SU-DHL-6 (cell line): ENCODE data around the gene ITPR3.

Source experiments
- H2AFZ ChIP-seq: fragments of 200-600 bp; sonication (generic); 2 replicates; pipeline ENCODE4 v1.6.1; 2014; ENCODE audit warnings: low read depth, mild to moderate bottlenecking, moderate library complexity, mixed read lengths, antibody characterized with exemption, low read length; ENCODE audit not compliant: severe bottlenecking
- H3F3A ChIP-seq: fragments of 200-600 bp; shearing (Covaris generic); 2 replicates; pipeline ENCODE4 v1.6.0; 2016; ENCODE audit warnings: antibody characterized with exemption, mild to moderate bottlenecking; ENCODE audit not compliant: insufficient read depth
- H3K27ac ChIP-seq: fragments of 200-600 bp; sonication (generic); 2 replicates; pipeline ENCODE4 v1.5.1; 2016; ENCODE audit warnings: low read depth, mild to moderate bottlenecking, low read length, moderate library complexity, mixed read lengths
- H3K27me3 ChIP-seq: fragments of 200-600 bp; sonication (generic), shearing (Covaris generic); 2 replicates; pipeline ENCODE4 v1.6.0; 2014; ENCODE audit warnings: mild to moderate bottlenecking, low read length
- H3K36me3 ChIP-seq: fragments of 200-600 bp; sonication (generic); 2 replicates; pipeline ENCODE4 v1.6.1; 2014; ENCODE audit warnings: mild to moderate bottlenecking, low read length, mixed read lengths
- H3K4me2 ChIP-seq: fragments of 300-600, 200-600 bp; shearing (Covaris generic), sonication (generic); 2 replicates; pipeline ENCODE4 v1.6.0; 2014; ENCODE audit warnings: low read length, low read depth, mild to moderate bottlenecking; ENCODE audit not compliant: poor library complexity, severe bottlenecking
- H3K4me3 ChIP-seq: fragments of 200-600 bp; sonication (generic); 2 replicates; pipeline ENCODE4 v1.5.1; 2014; ENCODE audit warnings: antibody characterized with exemption, low read length, mild to moderate bottlenecking, mixed read lengths; ENCODE audit not compliant: insufficient read depth, poor library complexity, severe bottlenecking
- H3K79me2 ChIP-seq: fragments of 200-600 bp; sonication (generic); 2 replicates; pipeline ENCODE4 v1.6.1; 2014; ENCODE audit warnings: mild to moderate bottlenecking, low read length, moderate library complexity; ENCODE audit not compliant: insufficient read depth
- H3K9ac ChIP-seq: fragments of 200-600 bp; sonication (generic); 2 replicates; pipeline ENCODE4 v1.7.0; 2014; ENCODE audit warnings: mild to moderate bottlenecking, low read length
- H3K9me2 ChIP-seq: fragments of 200-600 bp; sonication (generic); replicated peaks from 2 replicates; pipeline ENCODE4 v1.6.1; 2014; ENCODE audit warnings: low read length; ENCODE audit not compliant: insufficient read depth
- H3K9me3 ChIP-seq: fragments of 200-600 bp; sonication (generic); 2 replicates; pipeline ENCODE4 v1.6.1; 2014; ENCODE audit warnings: low read length, mixed read lengths; ENCODE audit not compliant: insufficient read depth
- H4K20me1 ChIP-seq: fragments of 200-600 bp; sonication (generic); 2 replicates; pipeline ENCODE4 v1.6.1; 2014; ENCODE audit warnings: low read depth, mild to moderate bottlenecking, antibody characterized with exemption, low read length, moderate library complexity, mixed read lengths
- EZH2phosphoT487 ChIP-seq: fragments of 200-600 bp; sonication (generic), shearing (Covaris generic); conservative IDR thresholded peaks from 2 replicates; pipeline ENCODE4 v1.6.1; 2018; ENCODE audit warnings: mild to moderate bottlenecking, antibody characterized with exemption, low read length, moderate library complexity, mixed read lengths
- TF ChIP-seq, protein P1 (sequence below): fragments of 200-600 bp; sonication (generic); IDR thresholded peaks from one replicate; pipeline ENCODE4 v1.5.1; 2017; ENCODE audit warnings: antibody characterized with exemption, mild to moderate bottlenecking, low read length, moderate library complexity; ENCODE audit not compliant: insufficient read depth, poor library complexity, severe bottlenecking

The ITPR3 gene

GRCh38 chr6:33664506-33665057 is 43.5 kb downstream of the ITPR3 start:
- TF ChIP-seq, protein P1, sequence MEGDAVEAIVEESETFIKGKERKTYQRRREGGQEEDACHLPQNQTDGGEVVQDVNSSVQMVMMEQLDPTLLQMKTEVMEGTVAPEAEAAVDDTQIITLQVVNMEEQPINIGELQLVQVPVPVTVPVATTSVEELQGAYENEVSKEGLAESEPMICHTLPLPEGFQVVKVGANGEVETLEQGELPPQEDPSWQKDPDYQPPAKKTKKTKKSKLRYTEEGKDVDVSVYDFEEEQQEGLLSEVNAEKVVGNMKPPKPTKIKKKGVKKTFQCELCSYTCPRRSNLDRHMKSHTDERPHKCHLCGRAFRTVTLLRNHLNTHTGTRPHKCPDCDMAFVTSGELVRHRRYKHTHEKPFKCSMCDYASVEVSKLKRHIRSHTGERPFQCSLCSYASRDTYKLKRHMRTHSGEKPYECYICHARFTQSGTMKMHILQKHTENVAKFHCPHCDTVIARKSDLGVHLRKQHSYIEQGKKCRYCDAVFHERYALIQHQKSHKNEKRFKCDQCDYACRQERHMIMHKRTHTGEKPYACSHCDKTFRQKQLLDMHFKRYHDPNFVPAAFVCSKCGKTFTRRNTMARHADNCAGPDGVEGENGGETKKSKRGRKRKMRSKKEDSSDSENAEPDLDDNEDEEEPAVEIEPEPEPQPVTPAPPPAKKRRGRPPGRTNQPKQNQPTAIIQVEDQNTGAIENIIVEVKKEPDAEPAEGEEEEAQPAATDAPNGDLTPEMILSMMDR = no peak
- TF ChIP-seq EZH2phosphoT487 = no peak

DNA sequence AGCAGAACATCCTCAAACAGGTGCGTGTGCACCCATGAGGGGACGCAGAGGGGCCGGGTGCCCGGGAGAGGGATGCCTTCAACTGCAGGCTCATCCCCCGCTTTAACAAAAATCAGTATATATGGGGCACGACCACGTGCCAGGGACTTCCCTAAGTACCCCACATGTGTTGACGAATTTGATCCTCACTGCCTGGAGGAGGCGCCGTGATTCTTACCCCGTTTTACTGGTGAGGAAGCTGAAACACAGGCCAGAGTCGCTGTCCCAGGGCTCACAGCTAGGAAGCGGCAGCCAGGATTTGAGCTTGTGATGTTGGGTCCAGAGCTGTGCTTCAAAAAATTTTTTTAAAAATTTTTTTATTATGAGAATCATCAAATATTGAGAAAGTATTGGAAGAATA is 44.8 kb downstream of the ITPR3 start:
- Histone ChIP-seq H3K9me3 (no peaks in the 10 kb centered on the region), H4K20me1 (no peaks in the 10 kb centered on the region), H3F3A (no peaks in the 10 kb centered on the region), H3K9me2 (no peaks in the 10 kb centered on the region), H3K4me2 (no peak overlapping the region), H3K79me2 (no peaks in the 10 kb centered on the region), H2AFZ (no peak overlapping the region), H3K4me3 (no peak overlapping the region), H3K9ac (no peak overlapping the region), H3K27me3 (no peaks in the 10 kb centered on the region), H3K27ac (no peak overlapping the region), H3K36me3 (peaks cover 5% of the 10 kb centered on the region; the same call in 1 of the 2 replicates)
- TF ChIP-seq EZH2phosphoT487 = no peak
- TF ChIP-seq, protein P1 = no peak

More at GRCh38 chr6:33664506-33665057, 43.5 kb downstream of the ITPR3 start:
- H3K79me2 ChIP-seq = no peaks in the 10 kb centered on the region
- no peaks in the 10 kb centered on the region for H3K9me2 ChIP-seq
- H2AFZ ChIP-seq = no peak overlapping the region
- H3F3A ChIP-seq = no peaks in the 10 kb centered on the region
- H3K27me3 ChIP-seq = no peaks in the 10 kb centered on the region
- no peak overlapping the region for H3K4me3 ChIP-seq
- no peaks in the 10 kb centered on the region for H4K20me1 ChIP-seq
- H3K27ac ChIP-seq = no peak overlapping the region
- no peak overlapping the region for H3K4me2 ChIP-seq
- H3K36me3 ChIP-seq = peaks cover 3% of the 10 kb centered on the region; the same call in 1 of the 2 replicates
- no peak overlapping the region for H3K9ac ChIP-seq
- no peaks in the 10 kb centered on the region for H3K9me3 ChIP-seq

GRCh38 chr6:33667072-33667471 is 46.0 kb downstream of the ITPR3 start:
- Histone ChIP-seq H3K36me3 (peaks cover 5% of the 10 kb centered on the region; the same call in 1 of the 2 replicates), H3K27me3 (no peaks in the 10 kb centered on the region), H3K79me2 (no peaks in the 10 kb centered on the region), H2AFZ (no peak overlapping the region), H3K9ac (no peak overlapping the region), H4K20me1 (no peaks in the 10 kb centered on the region), H3K27ac (no peak overlapping the region), H3K4me2 (no peak overlapping the region), H3F3A (no peaks in the 10 kb centered on the region), H3K9me2 (no peaks in the 10 kb centered on the region), H3K9me3 (no peaks in the 10 kb centered on the region), H3K4me3 (no peak overlapping the region)
- TF ChIP-seq, protein P1 = no peak
- no peak for TF ChIP-seq EZH2phosphoT487
